Natural killer cell (primary cell): ENCODE data around the gene ICAM3. TPM values are rescaled to one million over a fixed set of nuclear protein-coding genes. Genes with fewer than 3 reads are reported as not detected.

Source experiments
- ATAC-seq, 3 donors: fragments of 150-1000 bp in 2 of 3; fragments of 200-7000 bp in 1 of 3; cut with Tn5 transposase; 1 replicate in 1 of 3; 2 replicates in 2 of 3; pipeline ENCODE4 v1.10.0; 2021; ENCODE audit warnings: mild to moderate bottlenecking in 2 of 3, moderate library complexity in 2 of 3
- DNase-seq, 2 donors: peaks; one replicate each; pipeline versions ENCODE4 v3.0.0 to v3.0.0-alpha.2; 2013 to 2021; ENCODE audit warnings: mixed read lengths in 1 of 2
- H3K27ac ChIP-seq: one replicate; pipeline ENCODE4 v1.5.1; 2013; ENCODE audit warnings: mild to moderate bottlenecking, low read length
- H3K27me3 ChIP-seq: one replicate; pipeline ENCODE4 v1.6.1; 2013; ENCODE audit warnings: low read length; ENCODE audit not compliant: control insufficient read depth, insufficient read depth
- H3K36me3 ChIP-seq: one replicate; pipeline ENCODE4 v1.6.1; 2013; ENCODE audit warnings: low read length; ENCODE audit not compliant: control insufficient read depth, insufficient read depth
- H3K4me1 ChIP-seq: one replicate; pipeline ENCODE4 v1.6.1; 2013; ENCODE audit warnings: low read length; ENCODE audit not compliant: control insufficient read depth, insufficient read depth
- H3K4me3 ChIP-seq: one replicate; pipeline ENCODE4 v1.5.1; 2013; ENCODE audit warnings: low read length
- H3K9me3 ChIP-seq: one replicate; pipeline ENCODE4 v1.6.1; 2013; ENCODE audit warnings: low read length; ENCODE audit not compliant: control insufficient read depth, insufficient read depth
- H3K27ac Mint-ChIP-seq, 2 donors: one replicate each; pipeline ENCODE4 v1.8.0; 2022; ENCODE audit warnings: mild to moderate bottlenecking in 2 of 2, mixed read lengths in 2 of 2, moderate library complexity in 1 of 2
- H3K27me3 Mint-ChIP-seq, 2 donors: one replicate each; pipeline ENCODE4 v1.8.0; 2022; ENCODE audit warnings: low read depth in 2 of 2, mixed read lengths in 2 of 2
- H3K36me3 Mint-ChIP-seq: one replicate; pipeline ENCODE4 v1.8.0; 2022; ENCODE audit warnings: mixed read lengths
- H3K4me1 Mint-ChIP-seq, 2 donors: one replicate each; pipeline ENCODE4 v1.8.0; 2022; ENCODE audit warnings: mixed read lengths in 2 of 2
- H3K4me3 Mint-ChIP-seq: one replicate; pipeline ENCODE4 v1.8.0; 2022; ENCODE audit warnings: mild to moderate bottlenecking, moderate library complexity, mixed read lengths
- H3K9me3 Mint-ChIP-seq, 2 donors: one replicate each; pipeline ENCODE4 v1.8.0; 2022; ENCODE audit warnings: mixed read lengths in 2 of 2
- CTCF ChIP-seq: fragments of 200-600 bp; IDR thresholded peaks from one replicate; pipeline ENCODE4 v1.8.0; 2022; ENCODE audit warnings: antibody characterized with exemption
- WGBS: methylation state at CpG from one replicate; pipeline ENCODE4 v1.1.7; 2013; ENCODE audit warnings: missing lambda C conversion rate; ENCODE audit not compliant: insufficient coverage; 5-methylcytosine and 5-hydroxymethylcytosine counted together
- intact Hi-C: fragments of 100-400 bp; cut with micrococcal nuclease; formaldehyde crosslinking; loops from one replicate; pipeline ENCODE4 v1.14.2; 2022
- total RNA-seq, 4 donors: library from RNA; stranded (reverse); fragments of 120-200 nt in 1 of 4; gene quantifications; one replicate each; pipeline versions ENCODE4 v1.2.3 to v1.2.4, GENCODE V29; 2013 to 2022

Gene ICAM3
- total RNA-seq, 3 donors from 2014 or later (not counting 1 experiment from before 2014, with no cell fraction given), result 189 to 224 (median 199) TPM

- Histone ChIP-seq H3K27me3 (peaks cover 65% of the 10 kb centered on the region), H3K9me3 (no peaks in the 10 kb centered on the region), H3K36me3 (peaks cover 12% of the 10 kb centered on the region), H3K27ac (no peak within 1 kb of the TSS), H3K4me1 (peaks cover 93% of the 10 kb centered on the region), H3K4me3 (peak within 1 kb of the TSS; percentile 37)
- DNase-seq (peak in 1 of 2 donors; percentile 59), ATAC-seq (peak in 1 of 3 donors; percentile 11)
- Mint-ChIP-seq H3K9me3 (no peaks in the 10 kb centered on the region), H3K27me3 (peaks cover 7 to 40% of the 10 kb centered on the region in 2 donors), H3K4me1 (peaks cover 50 to 69% of the 10 kb centered on the region in 2 donors), H3K4me3 (peak within 1 kb of the TSS; percentile 86), H3K27ac (peak within 1 kb of the TSS; percentile 23 to 63), H3K36me3 (peaks cover 9% of the 10 kb centered on the region)
- TF ChIP-seq CTCF, result no peak
- under 1% methylated on average over 45 of the region's 45 CpGs for WGBS
- intact Hi-C loops, result loop anchor here (2.0 to 5.0 kb wide), 2 partner anchors 19 to 222 kb away; partner anchors contain the start of gene ICAM1
These were observed 49.5 kb downstream of the ICAM3 start, which contains the start of gene ICAM5 for GRCh38 chr19:10289836-10290356. Gene ICAM5 (plus strand): TSS chr19:10289952. CDS start chr19:10290044, 92 bp downstream.

- H3K36me3 ChIP-seq, result peaks cover 18% of the 10 kb centered on the region
- peak overlapping the region; percentile 86 for H3K4me3 Mint-ChIP-seq
- peaks cover 7 to 40% of the 10 kb centered on the region in 2 donors for H3K27me3 Mint-ChIP-seq
- peak overlapping the region; percentile 23 to 63 for H3K27ac Mint-ChIP-seq
- no peaks in the 10 kb centered on the region for H3K9me3 Mint-ChIP-seq
- under 1% methylated on average over 49 of the region's 50 CpGs for WGBS
- no peak overlapping the region for H3K27ac ChIP-seq
- peaks cover 59% of the 10 kb centered on the region for H3K27me3 ChIP-seq
- peaks cover 10% of the 10 kb centered on the region for H3K36me3 Mint-ChIP-seq
- TF ChIP-seq CTCF, result no peak
- DNase-seq (peak; percentile 63 to 85), ATAC-seq (peak; percentile 55 to 78 (median 69))
- H3K4me3 ChIP-seq, result peak overlapping the region; percentile 37
- peaks cover 50 to 69% of the 10 kb centered on the region in 2 donors for H3K4me1 Mint-ChIP-seq
- H3K4me1 ChIP-seq, result peaks cover 87% of the 10 kb centered on the region
- no peaks in the 10 kb centered on the region for H3K9me3 ChIP-seq
- intact Hi-C loops, result no loop called here
These were observed 50.1 kb downstream of the ICAM3 start for GRCh38 chr19:10289167-10289835.

- no peaks in the 10 kb centered on the region for H3K9me3 Mint-ChIP-seq
These were observed 50.7 kb downstream of the ICAM3 start for GRCh38 chr19:10288662-10289166.

More at GRCh38 chr19:10288662-10289166, 50.7 kb downstream of the ICAM3 start:
- Mint-ChIP-seq H3K36me3 (peaks cover 10% of the 10 kb centered on the region), H3K4me1 (peaks cover 50 to 69% of the 10 kb centered on the region in 2 donors), H3K27me3 (peaks cover 7 to 40% of the 10 kb centered on the region in 2 donors), H3K4me3 (peak overlapping the region; percentile 86), H3K27ac (peak overlapping the region; percentile 23 to 63)
- Histone ChIP-seq H3K4me3 (peak overlapping the region; percentile 37), H3K4me1 (peaks cover 81% of the 10 kb centered on the region), H3K36me3 (peaks cover 24% of the 10 kb centered on the region), H3K27ac (no peak overlapping the region), H3K9me3 (no peaks in the 10 kb centered on the region), H3K27me3 (peaks cover 53% of the 10 kb centered on the region)
- intact Hi-C loops, result no loop called here
- under 1% methylated on average over 22 of the region's 23 CpGs for WGBS
- DNase-seq, result peak in 1 of 2 donors; percentile 45
- no peak for TF ChIP-seq CTCF
- ATAC-seq, result no peak
